CD14-positive monocyte (primary cell): Measurements from ENCODE around the gene SOX15. TPM values are rescaled to one million over a fixed set of nuclear protein-coding genes. Genes with fewer than 3 reads are reported as not detected.
"Not testable (repeated sequence)": the region's sequence is repeated elsewhere in the genome, so short reads cannot be mapped to it uniquely, and the experiment has no call there.

Experiments used
- DNase-seq, 3 donors: peaks; one replicate each; pipeline ENCODE4 v3.0.0-alpha.2; 2011 to 2022
- H2AFZ ChIP-seq: 2 replicates; pipeline ENCODE4 v1.6.0; 2012; ENCODE audit warnings: mild to moderate bottlenecking, low read depth, low read length, inconsistent platforms; ENCODE audit not compliant: insufficient read depth, poor library complexity, severe bottlenecking
- H3K27ac ChIP-seq, 2 donors: 1 replicate in 1 of 2; 2 replicates in 1 of 2; pipeline ENCODE4 v1.5.1; 2012 to 2013; ENCODE audit warnings: low read length in 2 of 2, control low read depth in 1 of 2, inconsistent platforms in 1 of 2, low read depth in 1 of 2, mild to moderate bottlenecking in 1 of 2
- H3K27me3 ChIP-seq, 2 donors: one replicate each; pipeline versions ENCODE4 v1.6.0 to v1.6.1; 2011 to 2013; ENCODE audit warnings: low read length in 2 of 2; ENCODE audit not compliant: control insufficient read depth in 2 of 2, insufficient read depth in 2 of 2
- H3K36me3 ChIP-seq, 2 donors: replicated peaks in 1 of 2; 1 replicate in 1 of 2; 2 replicates in 1 of 2; pipeline versions ENCODE4 v1.5.1 to v1.6.1; 2012 to 2013; ENCODE audit warnings: low read length in 2 of 2, control low read depth in 1 of 2, inconsistent platforms in 1 of 2, mild to moderate bottlenecking in 1 of 2; ENCODE audit not compliant: insufficient read depth in 2 of 2, control insufficient read depth in 1 of 2
- H3K4me1 ChIP-seq, 2 donors: 1 replicate in 1 of 2; 2 replicates in 1 of 2; pipeline versions ENCODE4 v1.5.1 to v1.6.1; 2012 to 2013; ENCODE audit warnings: low read length in 2 of 2, control low read depth in 1 of 2, inconsistent platforms in 1 of 2, mild to moderate bottlenecking in 1 of 2, moderate library complexity in 1 of 2; ENCODE audit not compliant: insufficient read depth in 2 of 2, control insufficient read depth in 1 of 2
- H3K4me2 ChIP-seq: replicated peaks from 2 replicates; pipeline ENCODE3; 2012; ENCODE audit warnings: low read length, moderate library complexity, mild to moderate bottlenecking; ENCODE audit not compliant: poor library complexity, severe bottlenecking; ENCODE audit errors: extremely low read depth
- H3K4me3 ChIP-seq, 3 experiments: fragments of 200-600 bp in 1 of 3; sonication (generic) in 1 of 3; replicated peaks in 1 of 3; 1 replicate in 2 of 3; 2 replicates in 1 of 3; pipeline ENCODE4 v1.5.1; 2011 to 2013; ENCODE audit warnings: low read length in 3 of 3, mild to moderate bottlenecking in 3 of 3, control low read depth in 2 of 3, low read depth in 2 of 3, inconsistent platforms in 1 of 3, moderate library complexity in 1 of 3
- H3K79me2 ChIP-seq: 2 replicates; pipeline ENCODE4 v1.6.0; 2012; ENCODE audit warnings: mild to moderate bottlenecking, control low read depth, inconsistent platforms, low read length, moderate library complexity; ENCODE audit not compliant: insufficient read depth
- H3K9ac ChIP-seq: 2 replicates; pipeline ENCODE4 v1.6.0; 2017; ENCODE audit warnings: low read length, mild to moderate bottlenecking; ENCODE audit not compliant: insufficient read depth, poor library complexity, severe bottlenecking
- H3K9me3 ChIP-seq, 2 donors: replicated peaks in 1 of 2; 1 replicate in 1 of 2; 2 replicates in 1 of 2; pipeline versions ENCODE4 v1.5.1 to v1.6.1; 2012 to 2013; ENCODE audit warnings: low read length in 2 of 2, control low read depth in 1 of 2; ENCODE audit not compliant: control insufficient read depth in 1 of 2, insufficient read depth in 1 of 2
- H4K20me1 ChIP-seq: 2 replicates; pipeline ENCODE4 v1.6.0; 2012; ENCODE audit warnings: mild to moderate bottlenecking, low read length, control low read depth, moderate library complexity; ENCODE audit not compliant: insufficient read depth
- H3K27ac Mint-ChIP-seq, 7 donors: one replicate each; pipeline ENCODE4 v1.8.0; 2020; ENCODE audit warnings: mild to moderate bottlenecking in 7 of 7, mixed read lengths in 7 of 7, moderate library complexity in 6 of 7, inconsistent platforms in 2 of 7
- H3K27me3 Mint-ChIP-seq, 3 donors: one replicate each; pipeline ENCODE4 v1.8.0; 2021 to 2022; ENCODE audit warnings: low read depth in 3 of 3, mild to moderate bottlenecking in 3 of 3, mixed read lengths in 3 of 3, moderate library complexity in 3 of 3, inconsistent platforms in 1 of 3
- H3K36me3 Mint-ChIP-seq, 2 donors: one replicate each; pipeline ENCODE4 v1.8.0; 2020; ENCODE audit warnings: mixed read lengths in 2 of 2, inconsistent platforms in 1 of 2, mild to moderate bottlenecking in 1 of 2
- H3K4me1 Mint-ChIP-seq: one replicate; pipeline ENCODE4 v1.8.0; 2020; ENCODE audit warnings: mild to moderate bottlenecking, mixed read lengths
- H3K4me3 Mint-ChIP-seq, 2 donors: one replicate each; pipeline ENCODE4 v1.8.0; 2020; ENCODE audit warnings: mild to moderate bottlenecking in 2 of 2, mixed read lengths in 2 of 2, moderate library complexity in 1 of 2
- H3K9me3 Mint-ChIP-seq, 7 donors: one replicate each; pipeline ENCODE4 v1.8.0; 2020 to 2022; ENCODE audit warnings: mixed read lengths in 7 of 7, mild to moderate bottlenecking in 6 of 7, moderate library complexity in 6 of 7, inconsistent platforms in 2 of 7
- CTCF ChIP-seq: fragments of 200-600 bp; IDR thresholded peaks from one replicate; pipeline ENCODE4 v1.8.0; 2022; ENCODE audit warnings: antibody characterized with exemption, mild to moderate bottlenecking
- WGBS: methylation state at CpG from one replicate; pipeline ENCODE4 v1.1.5; 2013; ENCODE audit warnings: missing lambda C conversion rate; ENCODE audit not compliant: insufficient coverage; 5-methylcytosine and 5-hydroxymethylcytosine counted together
- intact Hi-C, 2 donors: fragments of 100-400 bp; cut with micrococcal nuclease; formaldehyde crosslinking; loops; one replicate each; pipeline versions ENCODE4 v1.15.0 to v1.15.1; 2023
- polyA plus RNA-seq, 3 donors: library from polyadenylated mRNA; depleted of rRNA in 1 of 3; unstranded in 2 of 3; stranded (reverse) in 1 of 3; fragments of 300-500 nt in 2 of 3; fragments of >200 nt in 1 of 3; fragmentation: Illumina TruSeq in 2 of 3; gene quantifications; 1 replicate in 2 of 3; 2 replicates in 1 of 3; pipeline ENCODE4 v1.2.3, GENCODE V29; 2012 to 2021

Gene SOX15
- polyA plus RNA-seq, 3 donors = 0.86 to 1.2 (median 1.1) TPM

DNA sequence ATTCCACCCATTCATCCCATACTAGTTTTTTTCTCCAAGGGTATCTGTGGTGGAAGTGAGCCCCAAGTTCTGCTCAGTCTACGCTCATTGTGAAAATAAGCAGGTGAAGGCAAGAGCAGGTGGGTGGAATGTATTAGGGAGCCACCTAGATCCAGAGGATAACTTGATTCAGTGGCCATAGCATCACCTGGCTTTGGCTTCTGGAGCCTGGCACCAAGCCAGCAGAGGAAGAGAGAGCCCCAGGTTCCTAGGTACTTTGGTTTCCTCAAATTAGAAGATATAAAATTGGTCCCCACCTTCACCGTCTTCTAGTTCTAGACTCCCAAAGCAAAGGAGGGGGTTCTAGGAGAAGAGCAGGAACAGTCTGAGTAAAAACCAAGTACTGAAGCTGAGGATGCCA is 20.7 kb upstream of the SOX15 start:
- H3K27me3 Mint-ChIP-seq = no peaks in the 10 kb centered on the region
- Histone ChIP-seq H3K27me3 (no peaks in the 10 kb centered on the region), H3K4me3 (no peak overlapping the region), H3K27ac (no peak overlapping the region), H3K4me1 (peaks cover 24 to 31% of the 10 kb centered on the region in 2 donors), H4K20me1 (peaks cover 54% of the 10 kb centered on the region), H3K9ac (no peak overlapping the region), H3K9me3 (no peaks in the 10 kb centered on the region), H3K79me2 (peaks cover 71% of the 10 kb centered on the region), H3K36me3 (peaks cover 9 to 22% of the 10 kb centered on the region in 2 donors), H3K4me2 (no peak overlapping the region), H2AFZ (no peak overlapping the region)
- 100% methylated on average over 1 of the region's 2 CpGs for WGBS
- intact Hi-C loops = no loop called here
- no peaks in the 10 kb centered on the region for H3K9me3 Mint-ChIP-seq
- peak overlapping the region in 2 of 7 donors; percentile 47 to 72 for H3K27ac Mint-ChIP-seq
- TF ChIP-seq CTCF = no peak
- DNase-seq = no peak
- H3K36me3 Mint-ChIP-seq = peaks cover 18 to 27% of the 10 kb centered on the region in 2 donors
- no peak overlapping the region for H3K4me3 Mint-ChIP-seq
- peaks cover 38% of the 10 kb centered on the region for H3K4me1 Mint-ChIP-seq

DNA sequence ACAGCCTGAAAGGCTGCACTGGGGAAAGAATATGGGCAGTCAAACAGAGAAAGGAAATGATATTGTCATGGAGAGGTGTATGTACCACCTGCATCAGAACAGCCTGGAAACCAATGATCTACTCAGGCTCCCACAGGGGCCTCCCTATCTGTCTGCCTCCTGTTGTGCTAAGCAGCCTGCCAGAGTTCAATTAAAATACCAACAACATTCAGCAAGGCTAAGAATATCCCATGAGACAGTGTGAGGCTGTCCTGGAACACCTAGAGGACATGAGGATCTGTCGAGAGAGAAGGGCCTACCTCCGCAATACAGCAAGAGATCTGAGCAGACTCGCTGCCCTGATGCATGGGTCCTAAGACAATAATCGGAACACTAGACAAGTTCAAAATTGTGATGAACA is 16.4 kb upstream of the SOX15 start:
- TF ChIP-seq CTCF = no peak
- H3K36me3 ChIP-seq = peaks cover 42 to 65% of the 10 kb centered on the region in 2 donors
- H3K9ac ChIP-seq = no peak overlapping the region
- no peaks in the 10 kb centered on the region for H3K27me3 Mint-ChIP-seq
- no peak for DNase-seq
- no peak overlapping the region for H2AFZ ChIP-seq
- H3K4me2 ChIP-seq = no peak overlapping the region
- no peak overlapping the region for H3K27ac Mint-ChIP-seq
- peaks cover 39% of the 10 kb centered on the region for H4K20me1 ChIP-seq
- H3K9me3 ChIP-seq = no peaks in the 10 kb centered on the region
- no CpG with 5 or more reads among the region's 4 CpGs for WGBS
- H3K27me3 ChIP-seq = no peaks in the 10 kb centered on the region
- H3K4me1 ChIP-seq = no peaks in the 10 kb centered on the region
- peaks cover 52 to 63% of the 10 kb centered on the region in 2 donors for H3K36me3 Mint-ChIP-seq
- intact Hi-C loops = no loop called here
- no peak overlapping the region for H3K4me3 Mint-ChIP-seq
- peak overlapping the region in 1 of 2 donors; percentile 20 for H3K27ac ChIP-seq
- no peak overlapping the region for H3K4me3 ChIP-seq
- H3K79me2 ChIP-seq = peaks cover 40% of the 10 kb centered on the region
- H3K9me3 Mint-ChIP-seq = no peaks in the 10 kb centered on the region
- H3K4me1 Mint-ChIP-seq = peaks cover 12% of the 10 kb centered on the region

GRCh38 chr17:7597561-7597960 is 7.7 kb upstream of the SOX15 start:
- H3K27me3 ChIP-seq, intact Hi-C loops, H3K9ac ChIP-seq, H3K4me3 Mint-ChIP-seq, H3K4me3 ChIP-seq, H3K4me1 ChIP-seq, H3K4me1 Mint-ChIP-seq, H3K27me3 Mint-ChIP-seq, H3K79me2 ChIP-seq, H3K9me3 Mint-ChIP-seq, DNase-seq, H4K20me1 ChIP-seq, H3K4me2 ChIP-seq, H3K27ac ChIP-seq, H2AFZ ChIP-seq, H3K9me3 ChIP-seq: not testable (repeated sequence)
- peaks cover 80 to 97% of the 10 kb centered on the region in 2 donors for H3K36me3 Mint-ChIP-seq
- H3K27ac Mint-ChIP-seq = peak overlapping the region in 1 of 7 donors; percentile 37
- peaks cover 85 to 97% of the 10 kb centered on the region in 2 donors for H3K36me3 ChIP-seq
- no CpG with 5 or more reads among the region's 5 CpGs for WGBS
